Adrenal gland (tissue), 12 donors: ENCODE results near the gene DYRK3. TPM values are rescaled to one million over a fixed set of nuclear protein-coding genes. Genes with fewer than 3 reads are reported as not detected.
A peak's percentile ranks its signal among the peaks of the same experiment; 100 is the strongest.

Experiments used
- DNase-seq, 7 donors: peaks; one replicate each; pipeline ENCODE4 v3.0.0-alpha.2; 2019 to 2020
- H3K27ac ChIP-seq, 5 donors: fragments of 200-600 bp; sonication (generic) in 4 of 5; 1 replicate in 3 of 5; 2 replicates in 2 of 5; pipeline versions ENCODE4 v1.5.1 to v1.8.0; 2016 to 2020; ENCODE audit warnings: mild to moderate bottlenecking in 1 of 5
- H3K27me3 ChIP-seq: fragments of 200-600 bp; 2 replicates; pipeline ENCODE4 v1.8.0; 2021
- H3K36me3 ChIP-seq, 2 donors: fragments of 200-600 bp; replicated peaks in 1 of 2; 1 replicate in 1 of 2; 2 replicates in 1 of 2; pipeline versions ENCODE4 v1.5.1 to v1.8.0; 2018 to 2022
- H3K4me1 ChIP-seq, 2 donors: fragments of 200-600 bp; replicated peaks in 1 of 2; 1 replicate in 1 of 2; 2 replicates in 1 of 2; pipeline versions ENCODE4 v1.5.1 to v1.8.0; 2018 to 2021
- H3K4me3 ChIP-seq, 4 donors: fragments of 200-600 bp; sonication (generic) in 3 of 4; one replicate each; pipeline ENCODE4 v1.5.1; 2016 to 2018
- H3K9me3 ChIP-seq, 3 donors: fragments of 200-600 bp; sonication (generic) in 1 of 3; replicated peaks in 1 of 3; 1 replicate in 2 of 3; 2 replicates in 1 of 3; pipeline versions ENCODE4 v1.5.1 to v1.8.0; 2016 to 2021
- CTCF ChIP-seq, 6 experiments: fragments of 450-650 bp in 4 of 6; fragments of 200-600 bp in 2 of 6; sonication (generic) in 1 of 6; IDR thresholded peaks; 1 replicate in 5 of 6; 2 replicates in 1 of 6; pipeline versions ENCODE4 v1.5.1 to v1.8.0; 2016 to 2021; ENCODE audit warnings: antibody characterized with exemption in 6 of 6, mild to moderate bottlenecking in 2 of 6, moderate library complexity in 1 of 6
- POLR2A ChIP-seq, 2 donors: fragments of 450-650 bp; IDR thresholded peaks; one replicate each; pipeline ENCODE4 v1.6.1; 2017; ENCODE audit warnings: antibody characterized with exemption in 2 of 2, mild to moderate bottlenecking in 2 of 2, moderate library complexity in 1 of 2
- WGBS, 4 donors: extraction: QIAGEN DNeasy Blood & Tissue Kit in 2 of 4; methylation state at CpG; one replicate each; pipeline versions ENCODE4 v1.1.5 to v1.1.7; 2013 to 2017; 5-methylcytosine and 5-hydroxymethylcytosine counted together
- intact Hi-C, 2 donors: fragments of 100-400 bp; cut with DNase I; formaldehyde crosslinking; loops; one replicate each; pipeline versions ENCODE4 v1.14.1 to v1.15.0; 2022 to 2023
- polyA plus RNA-seq, 3 donors: library from polyadenylated mRNA; stranded (reverse); fragments of 200-250 nt in 2 of 3; fragments of 350-450 nt in 1 of 3; fragmentation: Illumina TruSeq in 1 of 3; extraction: RNeasy Lipid Tissue Mini Kit (QIAGEN cat#74804) in 1 of 3; gene quantifications; one replicate each; pipeline ENCODE4 v1.2.3, GENCODE V29; 2013 to 2014
- total RNA-seq, 9 donors: library from RNA; depleted of rRNA in 4 of 9; stranded (reverse); fragments of >200 nt in 4 of 9; fragments of 120-200 nt in 1 of 9; fragmentation: NEBNext Ultra II Directional in 1 of 9; extraction: Animal tissue kit (Norgen Biotek cat#: 25700) in 1 of 9; gene quantifications; one replicate each; pipeline versions ENCODE4 v1.1.0 to v1.2.4, GENCODE V29; 2013 to 2023
- donor health status: healthy with polysubstance abuse.
- donor health status: Bipolar disorder and iron deficiency.
- donor health status: DM: yes; HTN: yes; CAD: no.
- donor health status: DM: no; HTN: no; CAD: no.
- donor health status: DM: no; HTN: no; CAD: no.
- donor health status: DM: yes; HTN: yes; CAD: no.

Gene DYRK3
- total and polyA plus RNA-seq, 12 donors: 2.9 to 6.6 (median 5.2) TPM

DNA sequence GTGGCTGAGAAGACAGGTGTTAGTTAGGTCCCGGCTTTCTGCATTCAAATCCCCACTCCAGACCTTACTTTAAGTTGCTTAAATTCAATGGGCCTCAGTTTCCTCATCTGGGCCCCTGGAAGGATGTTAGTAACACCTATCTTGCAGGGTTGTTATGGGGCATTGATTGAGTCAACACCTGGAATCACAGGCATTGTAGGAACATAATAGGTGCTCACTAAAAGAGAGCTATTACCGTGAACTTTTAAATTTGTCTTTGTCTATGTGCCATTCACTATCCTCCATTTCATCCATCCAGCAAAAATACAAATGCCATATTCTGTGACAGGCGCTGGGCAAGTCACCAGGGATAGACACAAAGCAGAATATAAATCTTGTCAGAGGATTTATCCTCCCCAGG is 38.9 kb downstream of the DYRK3 start:
- peaks cover 9 to 38% of the 10 kb centered on the region in 2 donors for H3K4me1 ChIP-seq
- no peaks in the 10 kb centered on the region for H3K36me3 ChIP-seq
- peak overlapping the region in 1 of 5 donors; percentile 52 for H3K27ac ChIP-seq
- no peaks in the 10 kb centered on the region for H3K27me3 ChIP-seq
- DNase-seq: no peak
- intact Hi-C loops: no loop called here
- H3K9me3 ChIP-seq: no peaks in the 10 kb centered on the region
- H3K4me3 ChIP-seq: no peak overlapping the region
- TF ChIP-seq POLR2A (IDR thresholded peaks at IDR 0.05): no peak
- TF ChIP-seq CTCF (IDR thresholded peaks at IDR 0.05): no peak
- WGBS, 4 donors: 89 to 100% (median 97%) methylated on average over 3 of the region's 3 CpGs

- no peaks in the 10 kb centered on the region for H3K36me3 ChIP-seq
- H3K4me1 ChIP-seq: peaks cover 9 to 38% of the 10 kb centered on the region in 2 donors
- DNase-seq: peak in 5 of 7 donors; percentile 50 to 74 (median 68)
- WGBS, 4 donors: 50 to 56% (median 51%) methylated on average over 1 of the region's 1 CpG
- no peak overlapping the region for H3K4me3 ChIP-seq
- TF ChIP-seq POLR2A (IDR thresholded peaks at IDR 0.05): no peak
- TF ChIP-seq CTCF (IDR thresholded peaks at IDR 0.05): no peak
- H3K27me3 ChIP-seq: no peaks in the 10 kb centered on the region
- intact Hi-C loops: no loop called here
- H3K9me3 ChIP-seq: no peaks in the 10 kb centered on the region
- peak overlapping the region in 2 of 5 donors; percentile 27 to 52 for H3K27ac ChIP-seq
These were observed 39.4 kb downstream of the DYRK3 start for GRCh38 chr1:206674745-206675175.

DNA sequence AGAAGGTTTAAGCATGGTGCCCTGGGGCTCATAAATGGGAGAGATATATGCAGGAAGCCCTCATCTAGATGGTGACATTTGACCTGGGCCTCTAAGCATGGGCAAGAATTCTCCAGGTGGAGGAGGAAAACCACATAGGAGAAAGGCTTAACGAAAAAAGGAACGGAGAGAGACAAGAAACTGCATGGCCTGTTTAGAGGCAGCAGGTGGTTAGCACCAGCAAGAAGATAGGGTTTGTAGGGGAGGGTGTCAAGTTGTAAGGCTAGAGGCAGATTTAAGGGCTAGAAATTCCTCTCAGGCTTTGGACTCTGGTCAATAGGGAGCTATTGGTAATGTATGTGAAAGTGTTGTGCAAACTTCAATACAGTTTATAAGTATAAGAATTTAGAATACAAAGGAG is 41.2 kb downstream of the DYRK3 start:
- DNase-seq: no peak
- Histone ChIP-seq H3K4me3 (no peak overlapping the region), H3K27ac (no peak overlapping the region), H3K36me3 (no peaks in the 10 kb centered on the region), H3K9me3 (no peaks in the 10 kb centered on the region), H3K4me1 (peaks cover 9 to 37% of the 10 kb centered on the region in 2 donors), H3K27me3 (no peaks in the 10 kb centered on the region)
- WGBS, 4 donors: 81 to 96% (median 86%) methylated on average over 2 of the region's 2 CpGs
- intact Hi-C loops: no loop called here
- TF ChIP-seq POLR2A (IDR thresholded peaks at IDR 0.05) (no peak), CTCF (IDR thresholded peaks at IDR 0.05) (no peak)

GRCh38 chr1:206678490-206678889 is 43.2 kb downstream of the DYRK3 start:
- DNase-seq: no peak
- TF ChIP-seq POLR2A (IDR thresholded peaks at IDR 0.05) (no peak), CTCF (IDR thresholded peaks at IDR 0.05) (no peak)
- no peaks in the 10 kb centered on the region for H3K27me3 ChIP-seq
- intact Hi-C loops: no loop called here
- H3K36me3 ChIP-seq: no peaks in the 10 kb centered on the region
- 66 to 85% (median 76%) methylated on average over 3 of the region's 3 CpGs for WGBS, 4 donors
- no peak overlapping the region for H3K4me3 ChIP-seq
- no peak overlapping the region for H3K27ac ChIP-seq
- peaks cover 0 to 19% of the 10 kb centered on the region in 2 donors for H3K4me1 ChIP-seq
- no peaks in the 10 kb centered on the region for H3K9me3 ChIP-seq
